Activated CD4-positive, alpha-beta T cell treated with anti-CD3 and anti-CD28 coated beads for 48 hours (primary cell): ENCODE data around the gene TAS2R31.
A peak's percentile ranks its signal among the peaks of the same experiment; 100 is the strongest.

ENCODE experiments used
- DNase-seq: peaks from one replicate; pipeline ENCODE4 v3.0.0-alpha.2; 2020

Gene TAS2R31

DNA sequence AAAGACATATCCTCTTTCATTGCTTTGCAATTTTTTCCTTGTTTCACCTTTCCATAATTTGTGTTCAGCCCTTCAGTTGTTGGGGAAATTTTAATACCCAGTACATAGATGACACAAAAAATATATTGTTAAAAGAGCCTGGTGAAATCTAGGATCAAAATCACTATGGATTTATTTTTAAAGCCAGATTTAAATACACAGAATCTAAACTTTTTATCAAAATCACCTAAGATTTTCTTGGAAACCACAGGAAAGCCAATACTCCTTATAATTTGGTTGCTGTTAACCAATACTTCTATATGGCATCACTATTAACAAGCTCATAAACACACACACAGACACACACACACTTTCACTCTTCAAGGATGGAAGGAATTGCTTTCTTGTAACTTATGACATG lies 33.0 kb downstream of the TAS2R31 start, which contains the start of gene TAS2R20:
Gene TAS2R20, minus strand, starts transcription at position 101 of the 400 bp plus-strand sequence. CDS start 429 bp downstream, outside the sequence.
- no peak for DNase-seq

DNA sequence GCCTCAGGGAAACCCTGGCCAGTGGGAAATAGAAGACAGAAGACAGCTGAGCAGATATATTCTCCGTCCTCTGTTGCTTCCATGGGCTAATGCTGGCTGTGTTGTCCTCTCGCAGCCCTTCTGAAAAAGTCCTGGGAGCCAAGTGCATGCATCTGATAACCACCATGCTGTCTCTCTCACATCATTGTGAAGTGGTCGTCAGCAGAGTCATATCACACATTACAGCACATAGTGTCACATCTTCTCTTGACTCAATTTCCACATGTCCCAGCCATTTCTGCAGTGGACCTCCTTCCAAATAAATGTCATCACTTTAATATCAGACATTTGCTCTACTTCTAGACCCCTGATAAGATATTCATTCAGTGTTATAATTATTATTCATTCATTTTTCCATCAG lies 36.9 kb downstream of the TAS2R31 start:
- no peak for DNase-seq

- DNase-seq = no peak
Observed at GRCh38 chr12:10989107-10989506, 42.1 kb downstream of the TAS2R31 start.

GRCh38 chr12:10986812-10987211 lies 44.4 kb downstream of the TAS2R31 start, which contains the start of gene TAS2R50:
TAS2R50 (minus strand) TSS chr12:10986912; CDS start chr12:10986860, 52 bp downstream.
- DNase-seq = no peak

DNA sequence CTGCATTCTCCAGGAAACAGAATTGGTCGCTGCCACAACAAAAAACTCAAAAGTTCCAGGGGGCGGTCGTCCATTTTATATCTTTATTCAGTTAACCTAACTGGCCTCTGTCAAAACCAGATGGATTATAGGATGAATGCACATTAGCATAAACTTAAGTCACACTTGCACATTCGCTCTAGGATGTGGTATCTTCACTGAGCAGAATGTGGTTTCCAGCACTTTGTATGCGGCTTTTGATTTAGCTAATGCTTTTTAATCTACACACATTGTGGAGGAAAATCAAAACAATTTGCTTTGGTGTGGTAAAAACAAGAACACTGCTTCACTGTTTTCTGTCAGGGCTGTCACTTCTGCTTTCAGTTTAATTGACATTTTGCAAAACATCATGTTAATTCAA lies 49.0 kb downstream of the TAS2R31 start:
- DNase-seq = peak; percentile 36
